Dermis lymphatic vessel endothelial cell (primary cell): ENCODE results near the gene DDX21. TPM values are rescaled to one million over a fixed set of nuclear protein-coding genes. Genes with fewer than 3 reads are reported as not detected.

Experiments used
- total RNA-seq: library from RNA; depleted of rRNA; stranded (reverse); fragments of >200 nt; gene quantifications from 2 replicates; pipeline ENCODE4 v1.2.1, GENCODE V29; 2014

Gene DDX21
- total RNA-seq: 52.7 and 72.7 TPM in 2 replicates

GRCh38 chr10:68955832-68956532 lies at the start of gene DDX21:
Gene DDX21 (plus strand): TSS chr10:68956170. CDS start chr10:68956226, 56 bp downstream.

GRCh38 chr10:68988530-68989316 lies 32.8 kb downstream of the DDX21 start, which contains the start of gene KIFBP:
Gene KIFBP (plus strand): TSS chr10:68988803. CDS start chr10:68988833, 30 bp downstream.

Other genes starting within 250 kb of the DDX21 start
- 20.4 and 25.4 TPM in 2 replicates for gene CCAR1, start 234.9 kb upstream of the DDX21 start, total RNA-seq
- 0.09 and 0.33 TPM in 2 replicates for gene STOX1, start 128.6 kb upstream of the DDX21 start, total RNA-seq
- gene DDX50, start 54.9 kb upstream of the DDX21 start, total RNA-seq: 39.3 and 50.5 TPM in 2 replicates
- gene KIFBP, start 32.6 kb downstream of the DDX21 start, total RNA-seq: 23.0 and 25.4 TPM in 2 replicates
- gene SRGN, start 131.9 kb downstream of the DDX21 start, total RNA-seq: 227 and 235 TPM in 2 replicates
- 31.9 and 36.4 TPM in 2 replicates for gene VPS26A, start 168.0 kb downstream of the DDX21 start, total RNA-seq
- 15.7 and 19.3 TPM in 2 replicates for gene SUPV3L1, start 224.1 kb downstream of the DDX21 start, total RNA-seq